ENCODE measurements around the gene EFCAB12.

DNA sequence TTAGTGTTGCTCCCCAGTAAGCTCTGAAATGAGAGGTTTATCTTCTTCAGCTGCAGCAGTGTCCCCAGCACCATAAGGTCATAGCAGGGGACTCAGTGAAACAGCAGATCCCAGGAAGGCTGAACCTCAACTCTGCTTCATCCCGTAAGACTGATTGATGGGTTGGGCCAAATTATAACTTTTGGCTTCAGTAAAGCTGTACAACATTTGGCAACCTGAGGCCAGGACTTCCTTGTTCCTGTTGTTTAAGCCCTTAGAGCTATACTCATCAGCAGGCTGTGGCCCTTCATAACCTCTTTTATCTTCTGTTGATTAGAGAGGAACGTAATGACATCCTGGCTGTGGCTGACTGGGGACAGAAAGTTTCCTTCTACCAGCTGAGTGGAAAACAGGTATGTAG is 40.6 kb upstream of the EFCAB12 start:
- TF ChIP-seq FOXM1 (IDR thresholded peaks at IDR 0.05; ENCODE audit: low read depth, low read length) (no peak), POLR2A (IDR thresholded peaks at IDR 0.05; ENCODE audit: low read depth, low read length) (no peak), BHLHE40 (IDR thresholded peaks at IDR 0.05; ENCODE audit: borderline replicate concordance in 1 of 2, low read depth in 2 of 2, low read length in 1 of 2) (no peak), MEF2B (IDR thresholded peaks at IDR 0.05; ENCODE audit: partially characterized antibody, poor library complexity, severe bottlenecking) (no peak), RAD21 (IDR thresholded peaks at IDR 0.05; ENCODE audit: insufficient read depth, low read depth, low read length) (no peak), CREB1 (IDR thresholded peaks at IDR 0.05; ENCODE audit: low read depth) (no peak), CHD2 (IDR thresholded peaks at IDR 0.05; ENCODE audit: borderline replicate concordance, low read depth, low read length) (no peak), HDGF (IDR thresholded peaks at IDR 0.05) (no peak), NFYA (IDR thresholded peaks at IDR 0.05; ENCODE audit: borderline replicate concordance, low read depth, low read length) (no peak), JUNB (IDR thresholded peaks at IDR 0.05) (no peak)
- TF ChIP-seq, protein P1, sequence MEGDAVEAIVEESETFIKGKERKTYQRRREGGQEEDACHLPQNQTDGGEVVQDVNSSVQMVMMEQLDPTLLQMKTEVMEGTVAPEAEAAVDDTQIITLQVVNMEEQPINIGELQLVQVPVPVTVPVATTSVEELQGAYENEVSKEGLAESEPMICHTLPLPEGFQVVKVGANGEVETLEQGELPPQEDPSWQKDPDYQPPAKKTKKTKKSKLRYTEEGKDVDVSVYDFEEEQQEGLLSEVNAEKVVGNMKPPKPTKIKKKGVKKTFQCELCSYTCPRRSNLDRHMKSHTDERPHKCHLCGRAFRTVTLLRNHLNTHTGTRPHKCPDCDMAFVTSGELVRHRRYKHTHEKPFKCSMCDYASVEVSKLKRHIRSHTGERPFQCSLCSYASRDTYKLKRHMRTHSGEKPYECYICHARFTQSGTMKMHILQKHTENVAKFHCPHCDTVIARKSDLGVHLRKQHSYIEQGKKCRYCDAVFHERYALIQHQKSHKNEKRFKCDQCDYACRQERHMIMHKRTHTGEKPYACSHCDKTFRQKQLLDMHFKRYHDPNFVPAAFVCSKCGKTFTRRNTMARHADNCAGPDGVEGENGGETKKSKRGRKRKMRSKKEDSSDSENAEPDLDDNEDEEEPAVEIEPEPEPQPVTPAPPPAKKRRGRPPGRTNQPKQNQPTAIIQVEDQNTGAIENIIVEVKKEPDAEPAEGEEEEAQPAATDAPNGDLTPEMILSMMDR (IDR thresholded peaks at IDR 0.05 in 2 of 3, conservative IDR thresholded peaks at IDR 0.05 in 1 of 3; ENCODE audit: control insufficient read depth in 2 of 3, extremely low read depth in 1 of 3, insufficient read depth in 1 of 3, low read depth in 3 of 3, low read length in 3 of 3), result no peak
- TF ChIP-seq, protein P2, sequence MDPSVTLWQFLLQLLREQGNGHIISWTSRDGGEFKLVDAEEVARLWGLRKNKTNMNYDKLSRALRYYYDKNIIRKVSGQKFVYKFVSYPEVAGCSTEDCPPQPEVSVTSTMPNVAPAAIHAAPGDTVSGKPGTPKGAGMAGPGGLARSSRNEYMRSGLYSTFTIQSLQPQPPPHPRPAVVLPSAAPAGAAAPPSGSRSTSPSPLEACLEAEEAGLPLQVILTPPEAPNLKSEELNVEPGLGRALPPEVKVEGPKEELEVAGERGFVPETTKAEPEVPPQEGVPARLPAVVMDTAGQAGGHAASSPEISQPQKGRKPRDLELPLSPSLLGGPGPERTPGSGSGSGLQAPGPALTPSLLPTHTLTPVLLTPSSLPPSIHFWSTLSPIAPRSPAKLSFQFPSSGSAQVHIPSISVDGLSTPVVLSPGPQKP (IDR thresholded peaks at IDR 0.05; ENCODE audit: low read depth, low read length), result no peak

Measured in GM12878 (cell line).